Testis (tissue), 2 donors: ENCODE measurements around the gene CALD1.

Source experiments
- CTCF ChIP-seq, 3 experiments: fragments of 450-650 bp in 2 of 3; fragments of 200-600 bp in 1 of 3; sonication (generic) in 1 of 3; IDR thresholded peaks; one replicate each; pipeline ENCODE4 v1.5.1; 2016 to 2019; ENCODE audit warnings: antibody characterized with exemption in 3 of 3, mild to moderate bottlenecking in 2 of 3, moderate library complexity in 1 of 3
- POLR2A ChIP-seq: fragments of 450-650 bp; IDR thresholded peaks from one replicate; pipeline ENCODE4 v1.6.1; 2017; ENCODE audit warnings: antibody characterized with exemption, mild to moderate bottlenecking, moderate library complexity

- TF ChIP-seq CTCF (IDR thresholded peaks at IDR 0.05) (no peak), POLR2A (no peak)
Observed at GRCh38 chr7:134899729-134900128, 120.3 kb downstream of the CALD1 start.
